DOHH2 (cell line): ENCODE data around the gene ACAA1.

ENCODE experiments used
- H3F3A ChIP-seq: fragments of 200-600 bp; sonication (generic), shearing (Covaris generic); 2 replicates; pipeline ENCODE4 v1.6.0; 2016; ENCODE audit warnings: antibody characterized with exemption, mild to moderate bottlenecking; ENCODE audit not compliant: control insufficient read depth, insufficient read depth
- H3K27ac ChIP-seq: fragments of 200-600 bp; sonication (generic); 2 replicates; pipeline ENCODE4 v1.5.1; 2014; ENCODE audit warnings: low read depth, mild to moderate bottlenecking, low read length, moderate library complexity
- H3K27me3 ChIP-seq: fragments of 200-600 bp; sonication (generic); 2 replicates; pipeline ENCODE4 v1.6.1; 2014; ENCODE audit warnings: mild to moderate bottlenecking, low read length, mixed read lengths; ENCODE audit not compliant: control insufficient read depth
- H3K36me3 ChIP-seq: fragments of 200-600 bp; sonication (generic); 2 replicates; pipeline ENCODE4 v1.6.1; 2014; ENCODE audit warnings: mild to moderate bottlenecking, low read length, moderate library complexity, mixed read lengths; ENCODE audit not compliant: control insufficient read depth
- H3K4me1 ChIP-seq: fragments of 200-600 bp; sonication (generic); 2 replicates; pipeline ENCODE4 v1.6.1; 2014; ENCODE audit warnings: mild to moderate bottlenecking, low read length, mixed read lengths; ENCODE audit not compliant: control insufficient read depth
- H3K4me2 ChIP-seq: fragments of 200-600 bp; sonication (generic); 2 replicates; pipeline ENCODE4 v1.6.0; 2014; ENCODE audit warnings: mild to moderate bottlenecking, low read length, moderate library complexity
- H3K4me3 ChIP-seq: fragments of 200-600 bp; sonication (generic); 2 replicates; pipeline ENCODE4 v1.5.1; 2014; ENCODE audit warnings: mild to moderate bottlenecking, low read length, mixed read lengths
- H3K79me2 ChIP-seq: fragments of 200-600 bp; sonication (generic); 2 replicates; pipeline ENCODE4 v1.6.1; 2014; ENCODE audit warnings: mild to moderate bottlenecking, low read length, mixed read lengths; ENCODE audit not compliant: control insufficient read depth
- H3K9me2 ChIP-seq: fragments of 200-600 bp; sonication (generic); replicated peaks from 2 replicates; pipeline ENCODE4 v1.6.1; 2014; ENCODE audit warnings: mild to moderate bottlenecking, low read length, mixed read lengths; ENCODE audit not compliant: control insufficient read depth
- H3K9me3 ChIP-seq: fragments of 200-600 bp; sonication (generic); 2 replicates; pipeline ENCODE4 v1.6.1; 2014; ENCODE audit warnings: antibody characterized with exemption, low read length, mixed read lengths; ENCODE audit not compliant: control insufficient read depth, insufficient read depth
- H4K20me1 ChIP-seq: fragments of 200-600 bp; sonication (generic); 2 replicates; pipeline ENCODE4 v1.6.0; 2014; ENCODE audit warnings: low read depth, mild to moderate bottlenecking, antibody characterized with exemption, low read length, moderate library complexity; ENCODE audit not compliant: control insufficient read depth, insufficient read depth
- EZH2phosphoT487 ChIP-seq: fragments of 200-600 bp; sonication (generic); IDR thresholded peaks from 2 replicates; pipeline ENCODE4 v1.6.1; 2017; ENCODE audit warnings: borderline replicate concordance, mild to moderate bottlenecking, antibody characterized with exemption, low read length, moderate library complexity, mixed read lengths
- TF ChIP-seq, protein P1 (sequence below): fragments of 200-600 bp; sonication (generic); IDR thresholded peaks from one replicate; pipeline ENCODE4 v1.5.1; 2014; ENCODE audit warnings: antibody characterized with exemption, mild to moderate bottlenecking, low read depth, low read length; ENCODE audit not compliant: poor library complexity, severe bottlenecking

The ACAA1 gene

DNA sequence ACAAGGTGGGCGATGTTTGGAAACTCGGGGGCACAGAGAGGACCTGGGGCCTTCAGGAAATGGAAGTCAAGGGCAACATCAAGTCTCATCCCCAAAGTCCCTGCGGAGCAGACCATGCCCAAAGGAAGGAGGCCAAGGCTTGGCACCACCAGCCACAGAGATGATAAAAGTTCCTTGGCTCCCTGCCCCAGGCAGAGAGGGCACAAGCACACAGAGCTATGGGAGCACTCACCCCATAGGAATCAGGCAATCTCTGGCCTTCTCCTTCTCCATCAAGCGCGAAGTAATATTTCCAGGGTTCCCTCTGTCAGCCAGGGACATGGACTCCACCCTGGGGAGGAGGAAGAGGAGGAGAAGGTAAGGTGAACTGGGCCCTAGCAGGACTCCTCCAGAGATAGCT is 7.9 kb downstream of the ACAA1 start:
- H3K4me2 ChIP-seq = no peak overlapping the region
- peaks cover 3% of the 10 kb centered on the region for H3F3A ChIP-seq
- no peaks in the 10 kb centered on the region for H3K79me2 ChIP-seq
- peaks cover 89% of the 10 kb centered on the region for H3K36me3 ChIP-seq
- no peaks in the 10 kb centered on the region for H3K9me3 ChIP-seq
- no peak overlapping the region for H3K4me3 ChIP-seq
- no peaks in the 10 kb centered on the region; the same call in 1 of the 2 replicates for H4K20me1 ChIP-seq
- no peaks in the 10 kb centered on the region for H3K9me2 ChIP-seq
- no peak for TF ChIP-seq EZH2phosphoT487
- TF ChIP-seq, protein P1, sequence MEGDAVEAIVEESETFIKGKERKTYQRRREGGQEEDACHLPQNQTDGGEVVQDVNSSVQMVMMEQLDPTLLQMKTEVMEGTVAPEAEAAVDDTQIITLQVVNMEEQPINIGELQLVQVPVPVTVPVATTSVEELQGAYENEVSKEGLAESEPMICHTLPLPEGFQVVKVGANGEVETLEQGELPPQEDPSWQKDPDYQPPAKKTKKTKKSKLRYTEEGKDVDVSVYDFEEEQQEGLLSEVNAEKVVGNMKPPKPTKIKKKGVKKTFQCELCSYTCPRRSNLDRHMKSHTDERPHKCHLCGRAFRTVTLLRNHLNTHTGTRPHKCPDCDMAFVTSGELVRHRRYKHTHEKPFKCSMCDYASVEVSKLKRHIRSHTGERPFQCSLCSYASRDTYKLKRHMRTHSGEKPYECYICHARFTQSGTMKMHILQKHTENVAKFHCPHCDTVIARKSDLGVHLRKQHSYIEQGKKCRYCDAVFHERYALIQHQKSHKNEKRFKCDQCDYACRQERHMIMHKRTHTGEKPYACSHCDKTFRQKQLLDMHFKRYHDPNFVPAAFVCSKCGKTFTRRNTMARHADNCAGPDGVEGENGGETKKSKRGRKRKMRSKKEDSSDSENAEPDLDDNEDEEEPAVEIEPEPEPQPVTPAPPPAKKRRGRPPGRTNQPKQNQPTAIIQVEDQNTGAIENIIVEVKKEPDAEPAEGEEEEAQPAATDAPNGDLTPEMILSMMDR = no peak
- no peak overlapping the region for H3K27ac ChIP-seq
- no peaks in the 10 kb centered on the region for H3K4me1 ChIP-seq
- H3K27me3 ChIP-seq = no peaks in the 10 kb centered on the region

DNA sequence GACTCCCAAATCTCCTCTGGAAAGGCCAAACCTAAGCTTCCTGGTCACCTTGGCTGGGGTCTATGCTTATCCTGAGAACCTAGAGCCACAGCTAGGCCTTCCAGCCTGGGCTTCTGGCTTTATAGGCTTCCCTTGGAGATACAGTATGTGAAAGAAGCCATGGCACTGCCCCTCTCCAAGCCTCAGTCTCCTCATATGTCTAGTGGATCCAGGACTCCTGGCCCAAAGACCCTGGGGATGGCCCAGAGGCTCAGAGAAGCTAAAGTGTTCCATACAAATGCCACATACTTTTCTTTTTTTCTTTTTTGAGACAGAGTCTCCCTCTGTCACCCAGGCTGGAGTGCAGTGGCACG is 8.6 kb downstream of the ACAA1 start:
- no peak overlapping the region for H3K4me2 ChIP-seq
- H3K36me3 ChIP-seq = peaks cover 82% of the 10 kb centered on the region
- H3K4me3 ChIP-seq = no peak overlapping the region
- no peaks in the 10 kb centered on the region for H3K9me2 ChIP-seq
- H4K20me1 ChIP-seq = no peaks in the 10 kb centered on the region; the same call in 1 of the 2 replicates
- H3K27me3 ChIP-seq = no peaks in the 10 kb centered on the region
- H3K27ac ChIP-seq = no peak overlapping the region
- no peaks in the 10 kb centered on the region for H3K9me3 ChIP-seq
- no peaks in the 10 kb centered on the region for H3K4me1 ChIP-seq
- TF ChIP-seq, protein P1 = no peak
- TF ChIP-seq EZH2phosphoT487 = no peak
- H3F3A ChIP-seq = peaks cover 3% of the 10 kb centered on the region
- H3K79me2 ChIP-seq = no peaks in the 10 kb centered on the region

DNA sequence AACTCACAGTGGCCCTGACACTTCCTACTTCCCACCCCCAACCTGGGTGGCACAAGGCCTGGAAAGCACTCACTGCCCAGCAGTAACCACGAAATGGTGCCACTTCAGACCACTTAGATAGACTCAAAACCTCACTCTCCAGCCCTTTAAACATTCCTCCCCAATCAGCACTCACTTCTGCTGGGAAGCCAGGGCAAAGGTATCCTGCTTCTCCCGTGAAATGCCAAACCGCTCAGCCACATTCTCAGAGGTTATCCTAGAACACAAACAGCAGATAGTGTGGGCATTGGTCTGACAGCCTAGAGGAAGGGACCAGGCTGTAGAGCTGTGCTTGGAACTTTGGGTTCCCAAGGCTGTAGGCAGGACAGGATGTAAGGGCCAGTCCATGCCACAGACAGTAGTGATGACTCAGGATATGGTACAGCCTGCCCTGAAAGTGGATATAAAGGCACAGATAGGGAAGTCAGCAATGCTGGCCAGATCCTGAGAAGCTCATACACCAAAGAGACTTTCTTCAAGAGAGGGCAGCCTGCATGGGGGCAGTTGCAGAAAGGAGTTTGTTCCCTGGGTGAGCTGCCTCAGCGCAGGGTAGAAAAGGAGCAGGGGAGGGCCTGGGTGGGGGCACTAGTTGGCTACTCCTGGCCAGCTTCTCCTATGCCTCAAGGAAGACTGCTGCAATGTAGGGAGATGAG is 9.2 kb downstream of the ACAA1 start:
- Histone ChIP-seq H3K4me2 (no peak overlapping the region), H3K36me3 (peaks cover 82% of the 10 kb centered on the region), H3K4me1 (no peaks in the 10 kb centered on the region), H3F3A (peaks cover 3% of the 10 kb centered on the region), H4K20me1 (no peaks in the 10 kb centered on the region; the same call in 1 of the 2 replicates), H3K27me3 (no peaks in the 10 kb centered on the region), H3K4me3 (no peak overlapping the region), H3K9me3 (no peaks in the 10 kb centered on the region), H3K79me2 (no peaks in the 10 kb centered on the region), H3K27ac (no peak overlapping the region), H3K9me2 (no peaks in the 10 kb centered on the region)
- no peak for TF ChIP-seq EZH2phosphoT487
- TF ChIP-seq, protein P1 = no peak
